ENCODE data around the gene RAB28. TPM values are rescaled to one million over a fixed set of nuclear protein-coding genes. Genes with fewer than 3 reads are reported as not detected.

Gene RAB28
- polyA plus RNA-seq, 1 donor (not counting 4 experiments of a cell fraction or from before 2014, with no cell fraction given): 19.7 TPM

DNA sequence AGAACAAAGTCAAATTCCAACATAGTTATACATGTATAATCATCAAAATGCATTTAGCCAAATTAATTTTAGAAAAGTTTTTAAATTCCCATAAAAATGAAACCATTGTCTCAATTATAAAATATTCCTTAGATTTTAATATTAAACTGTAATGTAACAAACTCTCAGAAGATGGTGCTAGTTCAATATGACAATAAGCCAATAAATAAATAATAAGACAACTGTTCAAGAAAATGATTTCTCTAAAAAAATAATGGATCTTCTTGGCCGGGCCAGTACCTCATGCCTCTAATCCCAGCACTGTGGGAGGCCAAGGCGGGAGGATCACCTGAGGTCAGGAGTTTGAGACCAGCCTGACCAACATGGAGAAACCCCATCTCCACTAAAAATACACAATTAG, 80.3 kb downstream of the RAB28 start:
- Histone ChIP-seq H3K9me3 (ENCODE audit: control insufficient read depth, low read depth, low read length) (no peaks in the 10 kb centered on the region), H3K9ac (ENCODE audit: control insufficient read depth, extremely low read depth, insufficient read depth, low read length) (no peak overlapping the region), H3K36me3 (ENCODE audit: control insufficient read depth in 2 of 2, extremely low read depth in 1 of 2, insufficient read depth in 2 of 2, low read length in 2 of 2) (no peaks in the 10 kb centered on the region), H3K27ac (ENCODE audit: control insufficient read depth, insufficient read depth, low read length) (no peak overlapping the region), H3K79me2 (ENCODE audit: control insufficient read depth, insufficient read depth, low read length) (no peaks in the 10 kb centered on the region), H4K20me1 (ENCODE audit: control insufficient read depth, extremely low read depth, insufficient read depth, low read length) (no peaks in the 10 kb centered on the region), H3K4me3 (ENCODE audit: control insufficient read depth in 2 of 3, extremely low read depth in 1 of 3, insufficient read depth in 2 of 3, low read depth in 1 of 3, low read length in 3 of 3) (no peak overlapping the region), H3K9me1 (ENCODE audit: control insufficient read depth, extremely low read depth, insufficient read depth, low read length) (no peaks in the 10 kb centered on the region), H3K4me1 (ENCODE audit: control insufficient read depth, extremely low read depth, insufficient read depth, low read length) (no peaks in the 10 kb centered on the region), H2AFZ (ENCODE audit: control insufficient read depth, low read length) (no peak overlapping the region), H3K4me2 (ENCODE audit: control insufficient read depth, extremely low read depth, insufficient read depth, low read depth, low read length) (no peak overlapping the region), H3K27me3 (ENCODE audit: control insufficient read depth, extremely low read depth, insufficient read depth, low read length) (no peaks in the 10 kb centered on the region)
- TF ChIP-seq, protein P1, sequence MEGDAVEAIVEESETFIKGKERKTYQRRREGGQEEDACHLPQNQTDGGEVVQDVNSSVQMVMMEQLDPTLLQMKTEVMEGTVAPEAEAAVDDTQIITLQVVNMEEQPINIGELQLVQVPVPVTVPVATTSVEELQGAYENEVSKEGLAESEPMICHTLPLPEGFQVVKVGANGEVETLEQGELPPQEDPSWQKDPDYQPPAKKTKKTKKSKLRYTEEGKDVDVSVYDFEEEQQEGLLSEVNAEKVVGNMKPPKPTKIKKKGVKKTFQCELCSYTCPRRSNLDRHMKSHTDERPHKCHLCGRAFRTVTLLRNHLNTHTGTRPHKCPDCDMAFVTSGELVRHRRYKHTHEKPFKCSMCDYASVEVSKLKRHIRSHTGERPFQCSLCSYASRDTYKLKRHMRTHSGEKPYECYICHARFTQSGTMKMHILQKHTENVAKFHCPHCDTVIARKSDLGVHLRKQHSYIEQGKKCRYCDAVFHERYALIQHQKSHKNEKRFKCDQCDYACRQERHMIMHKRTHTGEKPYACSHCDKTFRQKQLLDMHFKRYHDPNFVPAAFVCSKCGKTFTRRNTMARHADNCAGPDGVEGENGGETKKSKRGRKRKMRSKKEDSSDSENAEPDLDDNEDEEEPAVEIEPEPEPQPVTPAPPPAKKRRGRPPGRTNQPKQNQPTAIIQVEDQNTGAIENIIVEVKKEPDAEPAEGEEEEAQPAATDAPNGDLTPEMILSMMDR (optimal IDR thresholded peaks at IDR 0.05 in 1 of 3, IDR thresholded peaks at IDR 0.05 in 1 of 3, conservative IDR thresholded peaks at IDR 0.05 in 1 of 3; ENCODE audit: extremely low read depth in 1 of 3, insufficient read depth in 2 of 3, low read length in 3 of 3): no peak
- TF ChIP-seq EZH2 (IDR thresholded peaks at IDR 0.05; ENCODE audit: low read length): no peak
- dilution Hi-C loops (cut with MboI; ENCODE audit: extremely low pct_ligation_motif_present, low sequenced_read_pairs): no loop called here
- FAIRE-seq (no peak), DNase-seq (ENCODE audit: low read depth, low spot score) (no peak)

DNA sequence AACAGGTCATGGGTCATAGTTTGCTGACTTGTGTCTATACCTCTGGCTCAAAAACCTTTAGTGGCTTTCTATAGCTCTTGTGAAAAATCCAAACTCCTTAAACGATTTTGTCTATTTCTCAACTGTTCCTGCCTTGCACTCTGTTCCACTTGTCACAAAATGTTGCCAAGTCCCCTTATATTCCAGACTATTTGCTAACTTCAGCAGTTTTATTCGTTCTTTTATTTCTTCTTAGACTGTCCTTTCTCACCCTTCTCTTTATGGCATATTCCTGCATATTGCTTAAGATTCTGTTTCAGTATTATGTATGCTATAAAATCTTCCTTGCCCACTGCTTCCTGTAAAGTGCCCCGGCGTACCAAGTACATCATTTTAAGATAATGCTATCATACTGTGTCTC, 80.8 kb downstream of the RAB28 start:
- TF ChIP-seq EZH2 (IDR thresholded peaks at IDR 0.05; ENCODE audit: low read length): no peak
- TF ChIP-seq, protein P1 (optimal IDR thresholded peaks at IDR 0.05 in 1 of 3, IDR thresholded peaks at IDR 0.05 in 1 of 3, conservative IDR thresholded peaks at IDR 0.05 in 1 of 3; ENCODE audit: extremely low read depth in 1 of 3, insufficient read depth in 2 of 3, low read length in 3 of 3): no peak
- FAIRE-seq: no peak
- dilution Hi-C loops (cut with MboI; ENCODE audit: extremely low pct_ligation_motif_present, low sequenced_read_pairs): no loop called here

More for the DNA sequence above, 80.8 kb downstream of the RAB28 start:
- Histone ChIP-seq H3K9me3 (ENCODE audit: control insufficient read depth, low read depth, low read length) (no peaks in the 10 kb centered on the region), H3K9ac (ENCODE audit: control insufficient read depth, extremely low read depth, insufficient read depth, low read length) (no peak overlapping the region), H3K27ac (ENCODE audit: control insufficient read depth, insufficient read depth, low read length) (no peak overlapping the region), H3K27me3 (ENCODE audit: control insufficient read depth, extremely low read depth, insufficient read depth, low read length) (no peaks in the 10 kb centered on the region), H3K4me1 (ENCODE audit: control insufficient read depth, extremely low read depth, insufficient read depth, low read length) (no peaks in the 10 kb centered on the region), H3K4me2 (ENCODE audit: control insufficient read depth, extremely low read depth, insufficient read depth, low read depth, low read length) (no peak overlapping the region), H3K4me3 (ENCODE audit: control insufficient read depth in 2 of 3, extremely low read depth in 1 of 3, insufficient read depth in 2 of 3, low read depth in 1 of 3, low read length in 3 of 3) (no peak overlapping the region), H3K36me3 (ENCODE audit: control insufficient read depth in 2 of 2, extremely low read depth in 1 of 2, insufficient read depth in 2 of 2, low read length in 2 of 2) (no peaks in the 10 kb centered on the region), H3K9me1 (ENCODE audit: control insufficient read depth, extremely low read depth, insufficient read depth, low read length) (no peaks in the 10 kb centered on the region), H3K79me2 (ENCODE audit: control insufficient read depth, insufficient read depth, low read length) (no peaks in the 10 kb centered on the region), H4K20me1 (ENCODE audit: control insufficient read depth, extremely low read depth, insufficient read depth, low read length) (no peaks in the 10 kb centered on the region), H2AFZ (ENCODE audit: control insufficient read depth, low read length) (no peak overlapping the region)
- no peak for DNase-seq (ENCODE audit: low read depth, low spot score)
